CD4-positive, alpha-beta T cell treated with Interleukin-2 at 100 ng/mL for 4 hours (primary cell): ENCODE measurements around the gene CD79A.

Source experiments
- DNase-seq: peaks from one replicate; pipeline ENCODE4 v3.0.0-alpha.2; 2020; ENCODE audit warnings: low spot score

The CD79A gene

DNA sequence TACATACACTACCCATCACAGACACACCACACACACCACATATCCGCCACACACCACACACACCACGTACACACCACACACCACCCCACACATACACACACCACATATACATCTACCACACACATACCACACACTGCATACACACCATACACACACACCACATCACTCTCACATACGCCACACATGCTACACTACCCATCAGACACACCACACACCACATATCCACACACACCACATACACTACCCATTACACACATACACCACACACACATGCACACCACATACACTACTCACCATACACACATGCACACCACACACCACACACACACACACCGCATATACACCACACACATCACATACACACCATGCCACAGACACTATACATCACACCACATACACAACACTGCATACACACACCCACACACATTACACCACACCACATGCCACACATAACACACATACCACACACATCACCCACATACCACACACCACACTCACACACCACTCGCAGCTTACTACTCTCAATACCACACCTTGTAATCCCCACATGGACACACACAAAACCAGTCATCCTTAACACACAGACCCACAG is 41.7 kb downstream of the CD79A start:
- no peak for DNase-seq

GRCh38 chr19:41919948-41920712 is 43.1 kb downstream of the CD79A start:
- DNase-seq = no peak

DNA sequence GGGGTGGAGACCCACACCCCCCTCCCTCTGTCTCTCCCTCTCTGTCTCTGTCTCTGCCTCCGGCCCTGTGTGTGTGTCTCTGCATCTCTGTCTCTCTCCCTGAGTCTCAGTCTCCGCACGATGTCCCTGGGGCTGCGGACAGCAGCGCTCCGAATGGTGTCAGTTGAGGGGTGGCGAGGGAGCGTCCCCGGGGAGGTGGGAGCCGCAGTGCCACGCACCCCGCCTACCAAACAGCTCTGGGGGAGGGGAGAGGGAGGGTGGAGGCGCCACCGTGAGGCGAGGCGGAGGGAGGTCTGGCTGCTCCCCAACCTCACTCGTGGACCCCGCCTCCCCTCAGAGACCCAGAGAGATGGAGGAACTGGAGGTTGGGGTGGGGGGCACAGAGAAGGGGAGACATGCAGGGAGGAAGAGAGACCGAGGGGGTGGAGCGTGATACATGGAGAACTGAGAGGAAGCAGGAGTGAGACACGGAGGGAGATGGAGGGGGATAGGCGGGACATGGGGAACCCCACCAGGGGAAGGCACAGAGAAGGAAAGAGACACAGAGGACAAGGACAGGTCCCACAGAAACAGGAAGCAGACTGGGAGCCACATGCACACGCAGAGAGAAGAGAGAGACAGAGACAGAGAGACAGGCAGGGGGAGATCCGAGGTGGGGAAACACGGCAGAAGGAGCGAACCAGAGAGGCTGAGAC is 44.0 kb downstream of the CD79A start:
- DNase-seq = no peak

DNA sequence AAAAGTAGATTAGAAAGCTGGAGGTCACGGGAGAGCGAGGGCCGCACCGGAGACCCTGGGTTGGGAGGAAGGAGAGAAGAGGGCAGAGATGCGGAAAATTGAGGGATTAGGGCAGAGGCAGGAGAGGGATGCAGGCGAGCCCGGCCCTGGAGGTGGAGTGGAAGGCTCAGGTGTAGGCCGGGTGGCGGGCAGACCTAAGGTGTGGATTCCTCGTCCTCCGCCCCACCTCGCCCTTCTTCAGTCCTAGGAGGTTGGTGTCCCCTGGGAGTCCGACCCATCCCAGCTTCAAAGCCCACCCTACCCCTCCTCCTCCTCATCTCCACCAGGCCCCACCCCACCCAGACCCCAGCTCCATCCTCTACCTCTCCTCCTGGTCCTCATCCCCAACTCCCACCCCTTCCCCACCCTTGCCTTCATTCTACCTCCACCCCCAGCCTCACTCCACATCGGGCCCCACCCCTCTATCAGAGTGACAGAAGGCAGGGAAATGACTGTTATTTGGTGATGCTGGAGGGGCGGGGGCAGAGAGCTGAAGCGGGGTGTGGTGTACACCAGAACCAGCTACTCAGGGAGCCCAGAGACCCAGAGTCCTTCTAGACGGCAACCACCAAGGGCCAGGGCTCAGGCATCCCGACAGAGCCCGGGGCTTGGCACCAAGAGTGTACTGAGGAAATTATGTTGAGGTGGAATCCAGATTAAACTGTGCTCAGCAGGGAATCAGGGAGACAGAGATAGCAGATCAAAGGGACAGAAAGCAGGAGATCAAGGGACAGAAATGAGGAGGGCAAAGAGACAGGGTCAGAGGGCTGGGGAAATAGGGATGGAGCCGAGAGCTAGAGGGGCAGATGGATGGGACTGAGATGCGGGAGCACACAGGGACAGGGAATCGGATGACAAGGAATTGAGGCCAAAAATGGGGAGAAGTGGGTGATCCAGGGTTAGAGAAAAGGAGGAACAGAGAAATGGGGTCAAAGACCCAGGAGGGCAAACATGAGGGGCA is 44.8 kb downstream of the CD79A start:
- no peak for DNase-seq

DNA sequence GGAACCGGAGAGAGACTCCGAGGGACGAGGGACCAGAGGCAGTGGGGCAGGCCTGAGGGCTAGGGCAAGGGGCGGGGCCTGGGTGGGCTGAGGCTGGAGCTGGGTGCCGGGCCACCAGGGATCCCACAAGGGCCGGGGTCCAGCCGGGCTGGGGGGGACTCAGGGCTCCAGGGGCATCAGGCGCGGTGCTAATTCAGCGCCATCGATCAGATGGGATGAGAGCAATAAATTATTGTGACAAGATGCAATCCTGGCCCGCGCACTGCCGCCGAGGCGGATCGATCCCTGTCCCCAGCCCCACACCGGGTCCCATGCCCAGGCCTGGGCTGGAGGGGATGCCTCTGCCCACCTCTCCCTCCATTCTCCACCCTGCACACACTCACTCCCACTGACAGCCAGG is 45.5 kb downstream of the CD79A start:
- no peak for DNase-seq

DNA sequence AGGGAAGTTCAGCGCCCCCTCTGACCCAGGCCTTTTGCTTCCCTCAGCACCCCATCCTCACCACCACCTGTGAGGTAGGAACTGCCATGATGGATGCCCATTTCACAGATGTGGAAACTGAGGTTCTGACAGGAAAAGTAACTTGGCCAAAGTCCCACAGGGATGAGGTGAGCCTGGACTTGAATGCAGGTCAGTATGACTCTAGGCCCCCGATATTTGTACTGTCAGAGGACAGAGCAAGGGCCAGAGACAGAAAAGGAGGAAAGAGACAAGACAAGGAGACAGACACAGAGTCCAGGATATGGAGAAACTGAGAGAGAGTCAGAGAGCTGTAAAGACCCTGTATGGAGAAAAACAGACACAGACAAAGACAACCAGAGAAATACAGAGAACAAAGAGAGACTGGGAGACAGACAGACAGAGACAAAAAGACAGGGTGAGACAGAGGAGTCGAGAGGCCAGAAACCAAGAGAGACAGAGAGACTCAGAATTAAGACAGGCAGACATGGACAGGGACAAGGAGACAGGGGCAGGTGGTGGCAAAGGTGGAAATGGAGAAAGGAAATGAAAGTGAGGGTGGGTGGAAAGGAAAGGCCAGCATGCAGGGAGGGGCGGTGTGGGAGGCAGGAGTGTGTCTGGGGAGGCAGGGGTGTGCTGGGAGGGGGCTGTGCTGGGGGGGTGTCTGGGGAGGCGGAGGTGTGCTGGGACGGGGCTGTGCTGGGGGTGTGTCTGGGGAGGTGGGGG is 46.1 kb downstream of the CD79A start:
- no peak for DNase-seq

DNA sequence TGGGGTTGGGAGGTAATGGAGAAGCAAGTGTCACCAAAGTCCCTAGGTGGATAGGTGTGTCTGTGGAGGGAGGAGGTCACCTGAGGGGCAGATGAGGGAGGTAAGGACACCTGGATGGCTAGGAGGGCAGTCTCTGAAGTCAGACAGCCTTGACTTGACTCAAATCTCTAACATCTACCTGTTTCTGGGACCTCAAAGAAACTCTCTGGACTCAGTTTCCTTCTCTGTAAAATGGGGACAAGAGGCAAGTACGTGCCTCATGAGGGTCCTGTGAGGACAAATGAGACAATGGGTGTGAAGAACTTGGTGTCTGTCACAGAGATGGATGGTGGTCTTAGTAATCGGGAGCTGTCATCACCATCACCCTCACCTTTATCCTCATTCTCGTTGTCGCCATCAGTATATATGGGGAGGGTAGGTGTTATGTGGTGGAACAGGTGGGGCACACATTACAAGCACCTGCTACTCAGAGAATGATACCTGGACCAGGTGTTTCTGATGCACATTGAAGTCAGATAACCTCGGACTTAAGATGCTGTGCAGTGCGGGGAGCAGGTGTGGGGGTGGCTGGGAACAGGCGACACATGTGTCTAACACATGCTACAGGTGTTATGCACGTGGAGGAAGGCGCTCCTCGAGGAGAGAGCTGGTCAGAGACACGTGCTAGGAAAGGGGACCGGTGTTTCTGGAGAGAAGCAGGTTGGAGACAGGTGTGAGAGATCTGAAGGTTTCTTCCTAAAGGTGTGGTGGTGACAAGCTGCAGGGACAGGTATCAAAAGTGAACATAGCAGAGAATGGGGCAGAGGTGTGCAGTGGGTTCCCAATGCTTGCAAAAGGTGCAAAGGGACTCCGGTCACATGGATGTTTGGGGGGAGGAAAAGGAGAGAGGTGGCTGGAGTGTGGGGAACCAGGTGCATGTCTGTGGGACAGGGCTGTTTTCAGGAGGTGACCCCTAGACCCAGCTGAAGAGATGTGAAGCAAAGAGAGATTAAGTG is 47.4 kb downstream of the CD79A start:
- no peak for DNase-seq

DNA sequence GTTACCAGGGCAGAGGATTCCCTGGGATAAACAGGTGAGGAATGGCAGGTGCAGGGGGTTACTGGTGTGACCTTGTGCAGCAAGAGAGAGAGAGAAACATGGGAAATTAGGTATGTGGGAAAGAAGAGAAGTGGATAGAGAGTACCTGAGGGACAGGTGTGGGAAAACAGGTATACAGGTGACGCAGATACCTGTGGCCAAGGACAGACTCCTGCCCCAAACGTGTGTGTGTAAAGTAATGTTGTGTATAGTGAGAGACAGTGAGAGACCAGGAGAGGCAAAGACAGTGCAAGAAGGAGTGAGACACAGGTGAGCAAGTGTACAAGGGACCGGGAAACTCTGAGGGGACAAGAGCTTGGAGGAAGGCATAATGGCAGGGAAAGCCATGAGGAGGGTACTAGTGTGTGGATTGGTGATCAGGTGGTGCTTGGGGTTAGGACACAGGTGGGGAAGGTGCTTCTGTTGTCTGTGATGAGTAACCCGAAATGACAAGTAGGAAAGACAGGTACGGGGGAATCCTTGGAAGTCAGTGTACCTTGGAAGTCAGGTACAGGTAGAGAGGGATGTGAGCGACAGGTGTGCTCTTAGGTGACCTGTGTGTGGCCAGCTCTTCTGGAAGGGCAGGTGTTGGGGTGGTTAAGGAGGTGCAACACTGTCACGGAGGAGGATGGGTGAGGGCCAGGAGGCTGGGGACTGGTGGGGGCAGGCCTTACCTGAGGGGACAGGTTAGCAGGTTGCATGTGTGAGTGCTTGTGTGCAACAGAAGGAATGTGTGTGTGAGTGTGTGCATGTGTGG is 48.3 kb downstream of the CD79A start:
- no peak for DNase-seq

- DNase-seq = no peak
These were observed 49.1 kb downstream of the CD79A start for GRCh38 chr19:41926028-41926762.

DNA sequence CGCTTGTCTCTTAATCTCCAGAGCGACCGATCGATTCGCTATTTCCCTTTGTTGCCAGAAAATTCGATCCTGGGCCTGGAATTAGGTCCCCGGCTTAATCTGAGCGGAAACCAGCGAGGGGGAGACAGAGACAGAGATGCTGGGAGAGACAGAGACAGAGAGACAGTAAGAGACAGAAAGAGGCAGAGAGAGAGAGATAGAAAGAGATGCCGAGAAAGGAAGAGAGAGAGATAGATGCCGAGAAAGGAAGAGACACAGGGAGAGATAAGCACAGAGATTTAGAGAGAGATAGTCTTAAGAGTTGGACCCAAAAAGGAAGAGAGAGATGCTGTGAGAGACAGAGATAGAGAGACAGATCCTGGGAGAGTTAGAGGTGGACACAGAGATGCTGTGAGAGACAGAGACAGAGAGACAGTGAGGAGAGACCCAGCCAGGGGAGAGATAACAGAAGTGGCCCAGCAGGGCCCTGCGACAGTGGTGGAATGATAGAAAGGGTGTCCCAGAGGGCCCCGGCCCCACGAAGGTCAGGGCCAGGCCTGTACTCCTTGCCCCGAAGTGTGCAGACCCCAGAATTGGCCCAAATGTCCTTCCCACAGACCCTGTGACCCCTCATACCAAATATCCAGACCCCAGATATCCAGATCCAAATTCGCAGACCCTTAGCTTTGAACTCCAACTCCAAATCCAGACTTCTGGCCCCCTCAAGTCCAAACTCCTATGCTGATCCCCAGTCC is 49.9 kb downstream of the CD79A start:
- no peak for DNase-seq

DNA sequence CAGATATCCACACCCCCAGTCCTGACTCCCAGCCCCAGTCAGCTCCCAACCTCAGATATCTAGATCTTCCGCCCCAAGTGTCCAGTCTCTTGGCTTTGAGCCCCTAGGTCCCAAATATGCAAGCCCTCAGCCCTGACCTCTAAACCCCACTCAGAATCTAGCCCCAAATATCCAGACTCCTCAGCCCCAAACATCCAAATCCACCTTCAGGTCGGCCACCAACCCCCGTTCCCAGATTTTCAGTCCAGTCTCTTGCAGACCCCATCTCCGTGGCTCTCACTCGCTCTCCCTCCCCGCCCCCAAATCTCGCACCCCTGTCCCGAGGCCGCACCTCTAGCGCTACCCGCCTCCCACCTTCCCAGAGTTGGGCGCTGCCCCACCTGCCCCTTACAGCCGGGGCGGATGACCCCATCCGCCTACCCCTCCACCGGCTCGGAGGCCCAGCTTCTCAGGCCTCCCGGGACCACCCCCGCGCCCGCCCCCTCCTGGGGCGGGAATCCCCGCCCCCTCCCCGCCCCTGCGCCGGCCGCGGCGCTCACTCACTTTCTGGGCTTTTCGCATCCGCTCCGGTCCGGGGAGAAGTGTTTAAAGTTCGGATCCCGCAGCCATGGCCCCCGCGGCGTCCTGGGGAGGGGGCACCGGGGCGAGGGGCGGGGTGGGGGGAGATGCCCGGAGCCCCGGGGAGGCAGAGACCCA is 50.6 kb downstream of the CD79A start:
- no peak for DNase-seq

- DNase-seq = no peak
These were observed 51.2 kb downstream of the CD79A start, which contains the start of gene ERFL for GRCh38 chr19:41928221-41928683. Gene ERFL (minus strand): TSS chr19:41928449. CDS start chr19:41912919, 15,530 bp downstream.

- DNase-seq = peak; percentile 52
These were observed 51.9 kb downstream of the CD79A start for GRCh38 chr19:41928754-41929535.

DNA sequence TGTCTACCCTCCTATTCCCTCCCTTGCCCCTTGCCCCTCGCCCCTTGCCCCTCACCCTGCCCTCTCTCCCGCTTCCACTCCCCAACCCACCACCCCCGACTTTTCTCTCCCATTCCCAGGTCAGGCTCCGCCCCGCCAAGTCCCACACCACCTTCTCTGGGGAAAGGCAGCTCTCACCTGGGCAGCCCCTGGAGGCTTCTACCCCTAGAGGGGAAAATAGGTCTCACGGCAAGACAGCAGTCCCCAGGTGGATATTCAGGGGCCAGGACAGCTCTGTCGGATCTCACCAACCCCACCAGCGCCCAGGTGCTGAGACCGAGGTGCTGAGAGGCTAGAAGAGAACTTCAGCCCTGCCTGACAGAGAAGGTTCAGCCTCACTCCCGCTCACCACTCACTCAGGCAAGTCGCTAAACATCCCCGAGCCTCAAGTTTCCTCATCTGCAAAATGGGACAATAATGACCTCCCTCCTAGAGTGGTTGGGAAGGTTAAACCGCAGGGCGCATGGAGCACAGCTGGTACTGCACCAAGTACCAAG is 52.5 kb downstream of the CD79A start:
- DNase-seq = no peak

DNA sequence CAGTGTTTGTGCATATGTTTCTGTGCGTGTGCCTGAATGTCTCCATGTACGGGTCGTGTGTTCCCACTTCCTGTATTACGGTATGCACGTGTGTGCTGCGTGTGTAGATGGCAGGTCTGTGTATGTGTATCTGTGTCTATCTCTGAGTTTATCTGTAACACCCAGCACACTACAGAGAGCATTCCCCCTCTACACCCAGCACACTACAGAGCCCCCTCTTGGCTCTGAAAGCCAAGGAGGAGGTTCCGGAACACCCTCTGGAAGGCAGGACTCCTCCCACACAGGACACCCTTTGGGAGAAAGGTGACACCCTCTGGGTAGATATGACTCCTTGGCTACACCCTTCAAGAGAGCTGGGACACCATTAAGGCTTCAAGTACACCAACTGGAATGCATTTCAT is 53.2 kb downstream of the CD79A start:
- DNase-seq = no peak
